Measurements from ENCODE around the gene RABAC1.

The RABAC1 gene

GRCh38 chr19:41988947-41989346, 29.8 kb upstream of the RABAC1 start:
- no peak for DNase-seq

DNA sequence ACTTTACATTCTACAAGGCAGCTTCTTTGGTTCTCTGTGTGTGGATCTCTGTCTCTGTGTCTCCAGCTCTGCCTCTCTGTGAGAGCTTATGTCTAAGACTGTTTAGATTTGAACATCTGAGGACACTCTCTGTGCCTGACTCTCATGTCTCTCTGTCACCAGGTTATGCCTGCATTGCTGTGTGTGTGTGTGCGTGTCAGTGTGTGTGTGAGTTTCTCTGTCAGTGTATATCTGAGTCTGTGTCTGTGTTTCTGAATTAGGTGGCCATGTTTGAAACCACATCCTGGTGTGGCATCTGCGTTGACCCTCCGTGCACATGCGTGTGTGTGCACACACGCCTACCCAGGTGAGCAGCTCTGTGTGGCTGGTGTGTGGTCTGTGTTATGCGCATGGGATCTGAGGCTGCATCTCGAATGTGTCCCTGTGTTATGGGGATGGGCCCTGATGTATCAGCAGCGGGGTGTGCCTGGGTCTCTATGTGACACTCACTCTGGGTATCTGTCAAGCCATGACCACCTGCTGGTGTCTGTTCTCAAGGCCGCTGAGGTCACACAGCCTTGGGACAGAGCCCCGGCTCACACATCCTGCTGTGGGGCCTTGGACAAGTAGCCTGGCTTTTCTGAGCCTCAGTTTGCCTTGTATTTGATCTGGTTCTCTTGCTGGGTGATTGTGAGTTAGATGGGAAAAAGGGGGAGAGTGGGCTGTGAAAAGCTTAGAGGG, 28.2 kb upstream of the RABAC1 start:
- no peak for DNase-seq

DNA sequence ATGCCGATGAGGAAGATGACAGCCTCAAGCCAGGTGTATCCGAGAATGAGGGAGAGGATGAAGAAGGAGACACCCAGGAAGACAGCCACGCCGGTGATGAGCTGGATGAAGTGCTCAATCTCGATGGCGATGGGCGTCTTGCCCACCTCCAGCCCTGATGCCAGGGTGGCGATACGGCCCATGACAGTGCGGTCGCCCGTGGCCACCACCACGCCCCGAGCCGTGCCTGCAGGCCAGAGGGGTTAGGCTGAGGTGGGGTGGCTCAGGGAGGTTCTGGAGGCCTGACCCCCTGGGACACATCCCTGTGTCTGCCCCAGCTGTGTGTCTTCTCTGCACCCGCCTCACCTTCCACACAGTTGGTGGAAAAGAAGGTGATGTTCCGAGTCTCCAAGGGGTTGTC, 25.8 kb upstream of the RABAC1 start:
- DNase-seq, result no peak

DNA sequence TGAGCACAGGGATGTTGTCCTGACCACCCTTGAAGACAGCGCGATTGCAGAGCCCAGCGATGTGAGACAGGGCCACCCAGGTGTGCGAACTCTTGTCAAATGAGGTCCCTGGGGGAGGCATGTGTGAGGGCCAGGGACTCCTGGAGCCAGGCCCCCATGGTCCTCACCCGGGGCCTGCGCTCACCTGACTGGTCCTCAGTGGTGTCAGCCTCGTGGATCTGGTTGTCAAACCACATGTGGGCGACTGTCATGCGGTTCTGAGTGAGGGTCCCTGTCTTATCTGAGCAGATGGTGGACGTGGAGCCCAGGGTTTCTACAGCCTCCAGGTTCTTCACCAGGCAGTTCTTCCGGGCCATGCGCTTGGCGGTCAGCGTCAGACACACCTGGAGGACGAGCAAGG, 22.6 kb upstream of the RABAC1 start:
- no peak for DNase-seq

DNA sequence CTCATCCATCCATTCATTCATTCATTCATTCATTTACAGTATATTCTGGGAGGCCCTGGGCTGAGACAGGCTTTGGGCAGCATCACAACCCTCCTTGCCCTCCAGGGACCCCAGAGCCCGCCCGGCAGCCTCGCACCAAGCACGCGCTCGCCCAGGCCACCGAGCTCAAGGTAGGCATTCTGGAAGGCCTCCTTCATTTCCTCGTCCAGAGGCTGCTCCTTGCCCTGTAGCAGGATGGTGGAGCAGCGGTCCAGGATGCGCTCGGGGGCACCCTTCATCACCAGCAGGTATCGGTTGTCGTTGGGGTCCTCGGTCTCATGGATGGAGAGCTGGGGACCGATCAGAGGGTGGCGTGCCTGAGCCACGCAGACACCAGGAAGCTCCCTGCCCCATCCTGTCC, 19.3 kb upstream of the RABAC1 start:
- DNase-seq, result no peak

GRCh38 chr19:41977916-41978315, 18.8 kb upstream of the RABAC1 start:
- DNase-seq, result no peak

DNA sequence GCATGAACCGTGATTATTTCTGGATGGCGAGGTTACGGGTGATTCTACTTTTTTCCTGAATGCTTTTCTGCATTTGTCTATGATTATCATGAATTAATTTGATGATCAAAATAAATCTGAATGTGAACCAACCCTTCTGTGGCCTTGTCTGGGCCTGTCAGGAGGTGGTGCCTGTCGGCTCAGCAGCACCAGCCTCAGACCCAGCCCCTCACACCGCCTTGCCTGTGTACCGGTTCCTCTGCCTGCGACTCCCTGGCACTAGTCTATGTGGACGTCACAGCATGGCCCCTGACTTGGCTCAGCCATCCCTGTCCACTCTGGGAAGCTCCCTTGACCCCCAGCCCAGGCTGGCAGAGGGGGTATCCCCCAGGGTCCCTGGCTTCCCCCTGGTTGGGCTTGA, 15.5 kb upstream of the RABAC1 start:
- DNase-seq, result no peak

DNA sequence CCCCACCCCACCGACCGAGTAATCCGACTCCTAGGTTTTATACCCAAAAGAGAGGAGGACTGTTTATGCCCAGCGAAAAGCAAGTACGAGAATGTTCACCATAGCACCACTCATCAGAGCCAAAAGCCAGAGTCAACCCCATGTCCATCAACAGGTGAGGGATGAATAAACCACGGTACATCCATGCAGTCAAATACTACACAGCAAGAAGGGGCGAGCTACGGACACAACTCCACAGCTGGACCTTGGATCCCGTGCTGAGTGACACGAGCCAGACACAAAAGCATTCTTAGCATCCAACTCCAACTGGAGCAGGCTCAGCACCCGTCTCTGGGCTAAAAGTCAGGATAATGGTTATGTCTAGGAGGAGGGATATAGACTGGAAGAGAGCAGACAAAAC, 12.2 kb upstream of the RABAC1 start:
- no peak for DNase-seq

GRCh38 chr19:41969772-41970458, 10.8 kb upstream of the RABAC1 start:
- DNase-seq, result no peak

DNA sequence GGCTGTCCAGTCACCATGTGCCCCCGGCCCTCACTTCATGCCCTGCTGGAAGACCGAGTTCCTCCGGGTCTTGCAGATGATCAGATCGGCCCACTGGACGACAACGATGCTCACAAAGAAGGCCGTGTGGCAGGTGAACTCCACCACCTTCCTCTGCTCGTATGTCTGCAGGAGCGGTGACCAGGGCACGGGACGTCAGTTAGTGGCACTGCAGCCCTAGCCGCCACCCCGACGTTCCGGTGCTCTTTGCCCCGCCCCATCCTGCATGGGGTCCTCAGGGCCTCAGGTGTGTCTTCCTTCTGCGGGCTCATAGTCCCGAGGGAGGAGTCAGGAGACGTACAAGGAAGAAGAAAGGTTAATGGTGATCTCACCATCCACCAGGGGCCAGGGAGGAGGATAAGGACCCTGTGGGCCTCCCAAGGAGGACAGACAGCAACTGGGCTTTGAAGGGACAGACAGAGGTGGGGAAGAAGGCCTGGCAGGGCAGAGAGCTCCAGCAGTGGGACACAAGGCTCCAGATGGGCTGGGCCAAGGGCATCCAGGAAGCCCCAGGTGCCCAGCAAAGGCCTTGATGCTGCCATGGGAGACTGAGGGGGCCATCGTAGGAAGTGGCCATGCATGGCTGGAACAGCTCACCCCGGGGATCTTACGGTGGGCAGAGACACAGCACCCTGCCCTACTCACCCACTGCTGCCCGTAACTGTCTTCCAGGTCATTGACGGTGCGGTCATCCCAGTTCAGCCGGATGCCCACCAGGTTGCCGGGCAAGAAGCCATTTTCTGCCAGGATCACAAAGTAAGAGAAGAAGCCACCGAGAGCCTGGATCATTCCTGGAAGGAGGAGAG, 9.9 kb upstream of the RABAC1 start:
- DNase-seq, result no peak

GRCh38 chr19:41967054-41967783, 8.1 kb upstream of the RABAC1 start:
- DNase-seq, result no peak

DNA sequence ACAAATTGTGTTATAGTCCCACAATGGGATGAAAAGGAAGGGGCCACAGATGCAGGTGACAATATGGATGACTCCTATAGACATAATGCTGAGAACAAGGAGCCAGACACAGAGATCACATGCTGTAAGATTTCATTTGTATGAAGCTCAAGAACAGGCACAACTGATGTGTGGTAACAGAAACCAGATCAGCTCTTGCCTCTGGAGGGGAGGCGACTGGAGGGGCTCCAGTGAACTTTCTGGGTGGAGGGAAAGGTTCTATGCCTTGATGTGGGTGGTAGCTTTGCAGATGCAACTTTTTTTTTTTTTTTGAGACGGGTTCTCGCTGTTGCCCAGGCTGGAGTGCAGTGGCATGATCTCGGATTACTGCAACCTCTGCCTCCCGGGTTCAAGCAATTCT, 6.0 kb upstream of the RABAC1 start:
- DNase-seq, result no peak

GRCh38 chr19:41960973-41961372, 1.9 kb upstream of the RABAC1 start:
- DNase-seq, result no peak

- peak; percentile 90 for DNase-seq
Measured at GRCh38 chr19:41958367-41959055, 610 bp downstream of the RABAC1 start.

DNA sequence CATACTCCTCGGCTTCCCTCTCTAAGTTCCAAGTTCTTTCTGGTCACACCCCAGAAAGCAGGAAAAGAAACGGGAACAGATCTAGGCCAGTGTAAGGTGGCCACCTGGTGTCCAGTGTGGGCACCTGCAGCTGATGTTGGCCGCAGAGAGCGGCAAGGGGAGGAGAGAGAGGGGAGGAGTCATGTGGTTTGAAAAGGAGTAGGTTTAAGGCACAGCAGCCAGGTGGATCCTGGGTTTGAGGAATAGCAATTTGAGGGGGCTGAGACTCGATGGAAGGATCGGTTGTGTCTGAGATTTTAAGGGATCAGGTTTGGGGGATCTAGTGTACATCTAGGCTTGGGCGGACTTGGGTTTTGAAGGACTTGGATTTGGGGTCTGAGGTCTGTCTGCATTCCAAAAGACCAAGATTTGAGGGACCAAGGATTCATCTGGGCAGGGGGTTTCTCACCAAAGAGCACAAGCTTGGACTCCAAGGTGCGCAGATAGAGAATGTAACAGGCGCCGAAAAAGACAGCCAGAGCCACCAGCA, 1.2 kb downstream of the RABAC1 start:
- DNase-seq, result peak; percentile 88

DNA sequence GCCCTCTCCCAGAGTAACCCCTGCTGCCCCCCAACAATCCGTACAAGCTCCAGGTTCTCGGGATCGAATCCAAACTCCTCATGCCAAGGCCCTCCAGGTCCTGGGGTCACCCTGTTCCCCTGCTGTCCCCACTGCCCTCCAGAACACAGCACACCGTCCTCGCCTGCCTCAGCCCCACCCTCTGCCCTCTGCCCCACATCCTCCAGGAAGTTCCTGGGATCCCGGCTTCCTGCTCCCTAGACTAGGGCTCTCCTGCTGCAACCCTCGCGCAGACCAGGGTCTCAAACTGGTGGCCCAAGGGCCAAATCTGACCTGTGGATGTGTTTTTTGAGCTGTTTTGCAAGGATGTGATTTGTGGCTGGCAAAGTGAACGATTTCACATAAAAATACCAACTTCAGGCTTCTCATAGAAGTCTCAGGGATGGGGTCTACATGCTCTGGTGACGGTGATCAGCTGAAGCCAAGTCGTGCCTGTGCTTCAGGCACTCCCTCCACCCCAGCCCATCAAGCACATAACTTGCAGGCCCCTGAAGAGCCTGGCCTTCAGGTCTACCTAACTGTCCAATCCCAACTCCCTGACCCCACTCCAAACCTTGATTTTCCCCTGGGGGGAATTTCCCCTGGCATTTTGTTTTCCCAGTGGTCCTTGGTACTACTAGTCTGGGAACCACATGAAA, 1.8 kb downstream of the RABAC1 start:
- DNase-seq, result no peak

DNA sequence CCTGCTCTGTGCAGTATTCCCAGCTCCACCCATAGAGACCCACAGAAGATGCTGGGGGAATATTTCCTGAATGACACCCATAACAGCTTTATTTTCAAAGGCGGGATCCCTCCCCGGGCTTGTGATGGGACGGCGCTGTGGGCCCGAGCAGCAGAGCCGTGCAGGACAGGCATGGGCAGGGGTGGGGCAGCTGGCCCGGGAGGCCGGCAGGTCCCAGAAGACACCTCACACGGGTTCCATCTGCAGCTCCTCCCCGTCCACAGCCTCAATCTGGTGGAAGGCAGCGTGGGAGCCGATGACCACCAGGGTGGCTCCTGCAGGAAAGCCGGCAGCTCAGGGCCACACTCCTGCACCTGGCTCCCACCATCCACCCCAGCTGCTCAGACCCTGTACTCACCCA, 2.5 kb downstream of the RABAC1 start:
- DNase-seq, result no peak

DNA sequence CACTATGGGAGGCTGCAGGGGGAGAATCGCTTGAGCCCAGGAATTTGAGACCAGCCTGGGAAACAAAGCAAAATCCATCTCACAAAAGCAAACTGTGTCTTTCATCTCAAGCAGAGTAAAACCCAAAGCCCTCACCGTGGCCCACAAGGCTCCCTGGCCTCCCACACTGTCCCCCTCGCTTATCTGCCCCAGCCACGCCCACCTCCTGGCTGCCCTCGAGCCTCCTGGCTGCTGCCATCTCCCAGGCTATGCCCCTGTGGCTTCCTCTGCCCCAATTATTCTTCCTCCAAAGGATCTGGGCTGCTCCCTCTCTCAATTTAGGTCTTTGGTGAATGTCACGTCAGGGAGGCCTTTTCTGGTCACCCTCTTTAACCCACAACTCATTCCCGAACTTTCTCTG, 3.6 kb downstream of the RABAC1 start:
- no peak for DNase-seq

GRCh38 chr19:41951686-41952172, 7.4 kb downstream of the RABAC1 start:
- DNase-seq, result peak; percentile 91

DNA sequence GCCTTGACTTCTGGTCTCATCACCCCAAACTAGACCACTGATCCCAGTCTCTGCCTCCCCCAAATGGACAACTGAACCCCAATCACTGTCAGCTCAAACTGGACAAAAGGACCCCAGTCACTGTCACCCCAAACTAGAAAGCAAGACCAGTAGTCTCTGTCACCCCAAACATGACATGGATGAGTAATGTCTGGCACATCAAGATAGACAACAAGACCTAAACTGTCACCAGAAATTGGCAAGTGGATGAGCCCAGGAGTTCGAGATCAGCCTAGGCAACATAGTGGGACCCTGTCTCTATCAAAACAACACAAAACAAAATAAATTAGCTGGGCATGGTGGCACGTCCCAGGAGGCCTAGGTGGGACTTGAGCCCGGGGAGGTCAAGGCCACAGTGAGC, 12.0 kb downstream of the RABAC1 start:
- no peak for DNase-seq

GRCh38 chr19:41945135-41945766, 13.9 kb downstream of the RABAC1 start:
- no peak for DNase-seq
